IMR-90 (cell line): Measurements from ENCODE around the gene AXDND1. TPM values are rescaled to one million over a fixed set of nuclear protein-coding genes. Genes with fewer than 3 reads are reported as not detected.

ENCODE experiments used
- ATAC-seq: fragments of 200-7000 bp; cut with Tn5 transposase; 2 replicates; pipeline ENCODE4 v1.9.1; 2020; ENCODE audit warnings: low read depth, mild to moderate bottlenecking, moderate library complexity
- BruUV-seq: library from RNA; stranded (reverse); fragments of 400-500 nt; replicated peaks from 2 replicates; lab custom pipeline; 2021; lab: Mats Ljungman, UMichigan
- CTCF ChIA-PET: fragments of 300-600 bp; formaldehyde crosslinking; extraction: SDS; loops from one replicate; lab custom pipeline; 2021; ENCODE audit warnings: antibody characterized with exemption; lab: Yijun Ruan, JAX
- POLR2A ChIA-PET: fragments of 300-600 bp; sonication (Branson Sonifier 250); formaldehyde crosslinking; loops from one replicate; lab custom pipeline; 2022; ENCODE audit warnings: antibody characterized with exemption; ENCODE audit not compliant: unreplicated experiment; lab: Charles Lee
- DNase-seq: peaks from one replicate; pipeline ENCODE4 v3.0.0; 2013
- H2AFZ ChIP-seq: replicated peaks from 2 replicates; pipeline ENCODE3; 2013; ENCODE audit warnings: low read length, mild to moderate bottlenecking; ENCODE audit not compliant: poor library complexity
- H2AK5ac ChIP-seq: 2 replicates; pipeline ENCODE4 v1.6.1; 2013; ENCODE audit warnings: low read depth, low read length, inconsistent platforms
- H2AK9ac ChIP-seq: replicated peaks from 2 replicates; pipeline ENCODE3; 2013; ENCODE audit warnings: mild to moderate bottlenecking, low read depth, low read length, moderate library complexity; ENCODE audit not compliant: poor library complexity
- H2BK120ac ChIP-seq: 2 replicates; pipeline ENCODE4 v1.6.1; 2013; ENCODE audit warnings: low read depth, low read length, inconsistent platforms
- H2BK15ac ChIP-seq: 3 replicates; pipeline ENCODE4 v1.6.1; 2013; ENCODE audit warnings: low read depth, low read length, inconsistent platforms
- H2BK20ac ChIP-seq: 2 replicates; pipeline ENCODE4 v1.6.1; 2013; ENCODE audit warnings: low read depth, mild to moderate bottlenecking, inconsistent platforms, low read length, moderate library complexity
- H2BK5ac ChIP-seq: 2 replicates; pipeline ENCODE4 v1.6.1; 2013; ENCODE audit warnings: mild to moderate bottlenecking, low read depth, low read length, inconsistent platforms; ENCODE audit not compliant: poor library complexity, severe bottlenecking
- H3K14ac ChIP-seq: replicated peaks from 2 replicates; pipeline ENCODE4 v1.6.1; 2013; ENCODE audit warnings: low read depth, low read length, inconsistent platforms
- H3K18ac ChIP-seq: 2 replicates; pipeline ENCODE4 v1.6.1; 2013; ENCODE audit warnings: low read depth, low read length, control low read depth
- H3K23ac ChIP-seq: 2 replicates; pipeline ENCODE4 v1.6.1; 2013; ENCODE audit warnings: low read depth, low read length, inconsistent platforms
- H3K27ac ChIP-seq: 2 replicates; pipeline ENCODE4 v1.5.1; 2013; ENCODE audit warnings: mild to moderate bottlenecking, control low read depth, low read length; ENCODE audit not compliant: insufficient read depth
- H3K27me3 ChIP-seq: 2 replicates; pipeline ENCODE4 v1.6.1; 2013; ENCODE audit warnings: low read length; ENCODE audit not compliant: control insufficient read depth, insufficient read depth
- H3K36me3 ChIP-seq: 2 replicates; pipeline ENCODE4 v1.6.1; 2013; ENCODE audit warnings: low read length, mixed read lengths; ENCODE audit not compliant: control insufficient read depth, insufficient read depth
- H3K4ac ChIP-seq: 2 replicates; pipeline ENCODE4 v1.6.1; 2013; ENCODE audit warnings: low read depth, low read length, inconsistent platforms
- H3K4me1 ChIP-seq: 2 replicates; pipeline ENCODE4 v1.6.1; 2013; ENCODE audit warnings: low read length, mixed read lengths; ENCODE audit not compliant: control insufficient read depth, insufficient read depth
- H3K4me2 ChIP-seq: 2 replicates; pipeline ENCODE4 v1.6.1; 2013; ENCODE audit warnings: low read depth, mild to moderate bottlenecking, control low read depth, low read length, moderate library complexity
- H3K4me3 ChIP-seq: 2 replicates; pipeline ENCODE4 v1.5.1; 2013; ENCODE audit warnings: low read depth, mild to moderate bottlenecking, control low read depth, low read length, moderate library complexity; ENCODE audit not compliant: insufficient read depth
- H3K56ac ChIP-seq: 2 replicates; pipeline ENCODE4 v1.6.1; 2013; ENCODE audit warnings: low read length, inconsistent platforms; ENCODE audit not compliant: insufficient read depth; ENCODE audit errors: extremely low read depth
- H3K79me1 ChIP-seq, 2 experiments: 2 replicates each; pipeline ENCODE4 v1.6.1; 2013; ENCODE audit warnings: low read length in 2 of 2, inconsistent platforms in 1 of 2, low read depth in 1 of 2
- H3K9ac ChIP-seq: 2 replicates; pipeline ENCODE4 v1.6.1; 2013; ENCODE audit warnings: low read depth, low read length, control low read depth
- H3K9me1 ChIP-seq: 2 replicates; pipeline ENCODE4 v1.6.1; 2013; ENCODE audit warnings: low read length, inconsistent platforms; ENCODE audit not compliant: insufficient read depth
- H3K9me3 ChIP-seq: 2 replicates; pipeline ENCODE4 v1.6.1; 2013; ENCODE audit warnings: low read length; ENCODE audit not compliant: control insufficient read depth, insufficient read depth
- H4K20me1 ChIP-seq: 2 replicates; pipeline ENCODE4 v1.6.1; 2013; ENCODE audit warnings: low read length, inconsistent platforms; ENCODE audit not compliant: insufficient read depth
- H4K5ac ChIP-seq: 2 replicates; pipeline ENCODE4 v1.6.1; 2013; ENCODE audit warnings: mild to moderate bottlenecking, low read depth, low read length, control low read depth
- H4K8ac ChIP-seq, 2 experiments: 2 replicates each; pipeline ENCODE4 v1.6.1; 2013; ENCODE audit warnings: low read depth in 2 of 2, low read length in 2 of 2, control low read depth in 1 of 2, inconsistent platforms in 1 of 2
- H4K91ac ChIP-seq: 2 replicates; pipeline ENCODE4 v1.6.1; 2013; ENCODE audit warnings: low read depth, low read length, inconsistent platforms; ENCODE audit not compliant: insufficient read depth
- CEBPB ChIP-seq: IDR thresholded peaks from 2 replicates; pipeline ENCODE4 v1.6.1; 2012; ENCODE audit warnings: low read depth, low read length, improper control_type of control experiment
- RFX5 ChIP-seq: IDR thresholded peaks from 2 replicates; pipeline ENCODE4 v1.8.0; 2012; ENCODE audit warnings: low read depth, mild to moderate bottlenecking, low read length, moderate library complexity
- WGBS, 2 experiments: methylation state at CpG; one replicate each; pipeline versions ENCODE4 v1.1.5 to v1.1.7; 2013; ENCODE audit warnings: missing lambda C conversion rate in 2 of 2; ENCODE audit not compliant: insufficient read length in 1 of 2; ENCODE audit errors: extremely low coverage in 2 of 2; 5-methylcytosine and 5-hydroxymethylcytosine counted together
- dilution Hi-C: fragments of 300-500 bp; cut with HindIII; formaldehyde crosslinking; loops from one replicate; pipeline ENCODE4 v1.14.3; 2018; ENCODE audit warnings: low sequenced_read_pairs; ENCODE audit not compliant: unreplicated experiment
- in situ Hi-C: fragments of 300-500 bp; cut with MboI; formaldehyde crosslinking; loops from 3 replicates; pipeline ENCODE4 v1.14.3; 2019; ENCODE audit warnings: low sequenced_read_pairs, inconsistent platforms, mixed read lengths
- intact Hi-C: fragments of 100-400 bp; cut with micrococcal nuclease; formaldehyde crosslinking; loops from 2 replicates; pipeline ENCODE4 v1.10.0; 2022
- polyA plus RNA-seq, 3 experiments: library from polyadenylated mRNA; depleted of rRNA; stranded (reverse); fragments of >200 nt; gene quantifications; 2 replicates each; pipeline ENCODE4 v1.2.3, GENCODE V29; 2012; ENCODE audit warnings: low replicate concordance in 1 of 3
- total RNA-seq: library from RNA; depleted of rRNA; stranded (reverse); fragments of >200 nt; gene quantifications from 2 replicates; pipeline ENCODE4 v1.2.3, GENCODE V29; 2012

Gene AXDND1
- total and polyA plus RNA-seq, 2 of the 4 experiments (the other 2 are of a cell fraction): not detected

DNA sequence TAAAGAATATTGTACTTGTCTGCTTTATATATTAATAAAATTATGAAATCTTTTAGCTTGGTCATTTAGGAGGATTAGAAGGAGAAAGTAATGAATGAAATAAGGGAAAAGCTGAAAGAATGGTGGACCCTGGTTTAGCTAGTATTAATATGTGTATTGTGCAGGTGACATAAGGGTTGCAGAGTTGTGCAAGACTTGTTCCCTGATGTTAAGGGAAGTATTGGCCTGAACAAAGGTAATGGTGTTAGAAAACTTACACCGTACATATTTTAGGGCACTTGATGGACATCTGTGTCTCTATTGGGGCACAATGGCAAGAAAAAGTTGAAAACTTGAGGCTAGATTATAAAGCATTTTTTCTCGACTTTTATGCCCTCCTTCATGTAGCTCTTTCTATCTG is 39.9 kb upstream of the AXDND1 start:
- peaks cover 33 to 42% of the 10 kb centered on the region in 2 experiments for H3K79me1 ChIP-seq
- ChIA-PET CTCF (no interaction called here), POLR2A (no interaction called here)
- no peak overlapping the region for H2BK15ac ChIP-seq
- H3K4me2 ChIP-seq: no peak overlapping the region
- no peak overlapping the region for H2BK120ac ChIP-seq
- no peak overlapping the region for H2BK5ac ChIP-seq
- no peak overlapping the region for H3K56ac ChIP-seq
- no peak overlapping the region for H4K91ac ChIP-seq
- H3K36me3 ChIP-seq: peaks cover 9% of the 10 kb centered on the region
- in situ Hi-C loops (no loop called here), intact Hi-C loops (no loop called here), dilution Hi-C loops (no loop called here)
- H3K9me3 ChIP-seq: peaks cover 5% of the 10 kb centered on the region; the same call in 1 of the 2 replicates
- WGBS, 2 experiments: 100% methylated on average over 1 of the region's 2 CpGs
- no peak overlapping the region for H3K9ac ChIP-seq
- no peak overlapping the region for H3K14ac ChIP-seq
- TF ChIP-seq CEBPB (peak; percentile 53), RFX5 (no peak)
- 0 out of 2 replicates have a peak, but pooled peaks cover 2% of the 10 kb centered on the region for H3K4me1 ChIP-seq
- no peak overlapping the region for H4K8ac ChIP-seq
- peaks cover 3% of the 10 kb centered on the region; the same call in 1 of the 2 replicates for H4K20me1 ChIP-seq
- H2AK5ac ChIP-seq: no peak overlapping the region
- H2AFZ ChIP-seq: no peak overlapping the region
- DNase-seq (no peak), ATAC-seq (no peak)
- no peak overlapping the region for H3K27ac ChIP-seq
- H3K4ac ChIP-seq: no peak overlapping the region
- H3K4me3 ChIP-seq: no peak overlapping the region
- no peak overlapping the region for H3K18ac ChIP-seq
- H3K9me1 ChIP-seq: no peaks in the 10 kb centered on the region
- no peak overlapping the region for H4K5ac ChIP-seq
- no peak overlapping the region for H2AK9ac ChIP-seq
- BruUV-seq: no TSS peak
- H2BK20ac ChIP-seq: no peak overlapping the region
- no peak overlapping the region for H3K23ac ChIP-seq
- H3K27me3 ChIP-seq: no peaks in the 10 kb centered on the region
